Measurements from ENCODE around the gene SLTM.
"Not testable (repeated sequence)": the region's sequence is repeated elsewhere in the genome, so short reads cannot be mapped to it uniquely, and the experiment has no call there.

Gene SLTM

GRCh38 chr15:58876306-58877106 is 57.0 kb downstream of the SLTM start:
- no peak for DNase-seq (ENCODE audit: low spot score)

GRCh38 chr15:58875343-58875742 is 58.1 kb downstream of the SLTM start:
- DNase-seq (ENCODE audit: low spot score) = no peak

- DNase-seq (ENCODE audit: low spot score) = no peak
Measured at GRCh38 chr15:58873267-58873666, 60.2 kb downstream of the SLTM start.

GRCh38 chr15:58870451-58870850 is 63.0 kb downstream of the SLTM start:
- no peak for DNase-seq (ENCODE audit: low spot score)

- no peak for DNase-seq (ENCODE audit: low spot score)
Measured at GRCh38 chr15:58867926-58868325, 65.6 kb downstream of the SLTM start.

- DNase-seq (ENCODE audit: low spot score) = no peak
Measured at GRCh38 chr15:58865425-58865880, 68.0 kb downstream of the SLTM start.

GRCh38 chr15:58864602-58865424 is 68.7 kb downstream of the SLTM start:
- no peak for DNase-seq (ENCODE audit: low spot score)

- DNase-seq (ENCODE audit: low spot score) = no peak
Measured at GRCh38 chr15:58862326-58862725, 71.2 kb downstream of the SLTM start.

GRCh38 chr15:58856621-58857020 is 76.9 kb downstream of the SLTM start:
- not testable (repeated sequence) for DNase-seq (ENCODE audit: low spot score)

GRCh38 chr15:58856086-58856485 is 77.4 kb downstream of the SLTM start:
- peak; percentile 7 for DNase-seq (ENCODE audit: low spot score)

GRCh38 chr15:58854593-58854992 is 78.9 kb downstream of the SLTM start:
- DNase-seq (ENCODE audit: low spot score) = no peak

GRCh38 chr15:58852347-58852746 is 81.1 kb downstream of the SLTM start:
- DNase-seq (ENCODE audit: low spot score) = no peak

- DNase-seq (ENCODE audit: low spot score) = not testable (repeated sequence)
Measured at GRCh38 chr15:58851205-58851604, 82.3 kb downstream of the SLTM start.

GRCh38 chr15:58842713-58843396 is 90.6 kb downstream of the SLTM start:
- DNase-seq (ENCODE audit: low spot score) = no peak

GRCh38 chr15:58840048-58840447 is 93.4 kb downstream of the SLTM start:
- no peak for DNase-seq (ENCODE audit: low spot score)

GRCh38 chr15:58839485-58839884 is 94.0 kb downstream of the SLTM start:
- DNase-seq (ENCODE audit: low spot score) = no peak

GRCh38 chr15:58833681-58834426 is 99.6 kb downstream of the SLTM start:
- DNase-seq (ENCODE audit: low spot score) = not testable (repeated sequence)

GRCh38 chr15:58830556-58830955 is 102.9 kb downstream of the SLTM start:
- no peak for DNase-seq (ENCODE audit: low spot score)

Measured in SW480 (cell line).